ENCODE measurements around the gene KRT72. TPM values are rescaled to one million over a fixed set of nuclear protein-coding genes. Genes with fewer than 3 reads are reported as not detected.

Gene KRT72
- total and polyA plus RNA-seq, 2 experiments from 2014 or later, result not detected

- no peak overlapping the region for H2AFZ ChIP-seq
- no peaks in the 10 kb centered on the region for H4K20me1 ChIP-seq (ENCODE audit: insufficient read depth, poor library complexity, severe bottlenecking)
- WGBS (ENCODE audit: low lambda C conversion rate, missing lambda C conversion rate), result 81% methylated on average over 2 of the region's 2 CpGs
- H3K79me2 ChIP-seq, result no peaks in the 10 kb centered on the region
- TF ChIP-seq EZH2phosphoT487 (IDR thresholded peaks at IDR 0.05; ENCODE audit: low read depth, severe bottlenecking, unreplicated experiment) (no peak), EZH2 (IDR thresholded peaks at IDR 0.05; ENCODE audit: borderline replicate concordance) (no peak)
- TF ChIP-seq, protein P1, sequence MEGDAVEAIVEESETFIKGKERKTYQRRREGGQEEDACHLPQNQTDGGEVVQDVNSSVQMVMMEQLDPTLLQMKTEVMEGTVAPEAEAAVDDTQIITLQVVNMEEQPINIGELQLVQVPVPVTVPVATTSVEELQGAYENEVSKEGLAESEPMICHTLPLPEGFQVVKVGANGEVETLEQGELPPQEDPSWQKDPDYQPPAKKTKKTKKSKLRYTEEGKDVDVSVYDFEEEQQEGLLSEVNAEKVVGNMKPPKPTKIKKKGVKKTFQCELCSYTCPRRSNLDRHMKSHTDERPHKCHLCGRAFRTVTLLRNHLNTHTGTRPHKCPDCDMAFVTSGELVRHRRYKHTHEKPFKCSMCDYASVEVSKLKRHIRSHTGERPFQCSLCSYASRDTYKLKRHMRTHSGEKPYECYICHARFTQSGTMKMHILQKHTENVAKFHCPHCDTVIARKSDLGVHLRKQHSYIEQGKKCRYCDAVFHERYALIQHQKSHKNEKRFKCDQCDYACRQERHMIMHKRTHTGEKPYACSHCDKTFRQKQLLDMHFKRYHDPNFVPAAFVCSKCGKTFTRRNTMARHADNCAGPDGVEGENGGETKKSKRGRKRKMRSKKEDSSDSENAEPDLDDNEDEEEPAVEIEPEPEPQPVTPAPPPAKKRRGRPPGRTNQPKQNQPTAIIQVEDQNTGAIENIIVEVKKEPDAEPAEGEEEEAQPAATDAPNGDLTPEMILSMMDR (IDR thresholded peaks at IDR 0.05; ENCODE audit: poor library complexity), result no peak
- H3K36me3 ChIP-seq (replicated peaks; ENCODE audit: insufficient read depth, low read depth), result no peaks in the 10 kb centered on the region
- H3K27ac ChIP-seq, result no peak overlapping the region
- DNase-seq (ENCODE audit: low spot score), result no peak
- no peaks in the 10 kb centered on the region for H3K9me2 ChIP-seq (replicated peaks; ENCODE audit: insufficient read depth)
- H3K4me2 ChIP-seq, result no peak overlapping the region
- H3K4me3 ChIP-seq, result no peak overlapping the region
- peaks cover 10% of the 10 kb centered on the region for H3K27me3 ChIP-seq
- H3K9me3 ChIP-seq (ENCODE audit: low read depth), result no peaks in the 10 kb centered on the region
- H3K4me1 ChIP-seq (ENCODE audit: insufficient read depth), result no peaks in the 10 kb centered on the region
Observed at GRCh38 chr12:52557476-52557875, 43.8 kb downstream of the KRT72 start.

GRCh38 chr12:52555577-52555976 is 45.7 kb downstream of the KRT72 start:
- Histone ChIP-seq H2AFZ (no peak overlapping the region), H3K36me3 (replicated peaks; ENCODE audit: insufficient read depth, low read depth) (no peaks in the 10 kb centered on the region), H3K9me2 (replicated peaks; ENCODE audit: insufficient read depth) (no peaks in the 10 kb centered on the region), H3K27ac (no peak overlapping the region), H3K4me1 (ENCODE audit: insufficient read depth) (no peaks in the 10 kb centered on the region), H3K4me3 (no peak overlapping the region), H3K27me3 (peaks cover 2% of the 10 kb centered on the region), H3K9me3 (ENCODE audit: low read depth) (no peaks in the 10 kb centered on the region), H3K4me2 (no peak overlapping the region), H4K20me1 (ENCODE audit: insufficient read depth, poor library complexity, severe bottlenecking) (no peaks in the 10 kb centered on the region), H3K79me2 (no peaks in the 10 kb centered on the region)
- DNase-seq (ENCODE audit: low spot score), result no peak
- 75% methylated on average over 6 of the region's 6 CpGs for WGBS (ENCODE audit: low lambda C conversion rate, missing lambda C conversion rate)
- no peak for TF ChIP-seq EZH2 (IDR thresholded peaks at IDR 0.05; ENCODE audit: borderline replicate concordance)
- TF ChIP-seq EZH2phosphoT487 (IDR thresholded peaks at IDR 0.05; ENCODE audit: low read depth, severe bottlenecking, unreplicated experiment), result no peak
- TF ChIP-seq, protein P1 (IDR thresholded peaks at IDR 0.05; ENCODE audit: poor library complexity), result no peak

DNA sequence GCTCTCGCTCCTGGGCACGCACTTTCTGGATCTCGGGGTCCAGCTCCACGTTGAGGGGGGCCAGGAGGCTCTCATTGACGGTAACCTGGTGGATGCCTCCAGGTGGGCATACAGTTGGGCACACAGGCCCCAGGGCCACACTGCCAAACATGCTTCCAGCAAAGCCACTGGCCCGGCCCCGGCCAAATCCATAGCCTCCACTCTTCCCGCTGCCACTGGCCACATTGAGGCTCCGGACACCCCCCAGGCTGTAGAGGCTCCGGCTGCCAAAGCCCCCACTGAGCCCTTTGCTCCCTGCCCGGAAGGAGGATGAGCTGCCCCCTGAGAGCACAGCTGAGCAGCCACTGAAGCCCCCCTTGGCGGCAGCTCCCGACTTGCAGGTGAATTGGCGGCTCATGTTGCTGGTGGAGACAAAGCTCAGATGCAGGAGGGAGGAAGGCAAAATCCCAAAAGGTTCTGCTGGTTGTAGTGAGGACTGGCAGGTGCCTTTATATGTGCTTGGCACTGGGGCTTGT is 48.5 kb downstream of the KRT72 start, which contains the start of gene KRT71:
TSS of gene KRT71 (minus strand) at position 465 of the 515 bp plus-strand sequence. CDS start at position 397, 68 bp downstream.
- H4K20me1 ChIP-seq (ENCODE audit: insufficient read depth, poor library complexity, severe bottlenecking), result no peaks in the 10 kb centered on the region

More for the DNA sequence above, 48.5 kb downstream of the KRT72 start, which contains the start of gene KRT71:
- H3K4me1 ChIP-seq (ENCODE audit: insufficient read depth), result no peaks in the 10 kb centered on the region
- no peaks in the 10 kb centered on the region for H3K9me2 ChIP-seq (replicated peaks; ENCODE audit: insufficient read depth)
- H2AFZ ChIP-seq, result no peak within 1 kb of the TSS
- no peak for DNase-seq (ENCODE audit: low spot score)
- no peaks in the 10 kb centered on the region for H3K9me3 ChIP-seq (ENCODE audit: low read depth)
- no peaks in the 10 kb centered on the region for H3K27me3 ChIP-seq
- peak within 1 kb of the TSS; percentile 29 for H3K27ac ChIP-seq
- TF ChIP-seq EZH2 (IDR thresholded peaks at IDR 0.05; ENCODE audit: borderline replicate concordance), result no peak
- TF ChIP-seq, protein P1 (IDR thresholded peaks at IDR 0.05; ENCODE audit: poor library complexity), result no peak
- no peak for TF ChIP-seq EZH2phosphoT487 (IDR thresholded peaks at IDR 0.05; ENCODE audit: low read depth, severe bottlenecking, unreplicated experiment)
- WGBS (ENCODE audit: low lambda C conversion rate, missing lambda C conversion rate), result 96% methylated on average over 14 of the region's 14 CpGs
- no peak within 1 kb of the TSS for H3K4me2 ChIP-seq
- H3K79me2 ChIP-seq, result no peaks in the 10 kb centered on the region
- no peaks in the 10 kb centered on the region for H3K36me3 ChIP-seq (replicated peaks; ENCODE audit: insufficient read depth, low read depth)
- H3K4me3 ChIP-seq, result no peak within 1 kb of the TSS

Data from hepatocyte (in vitro differentiated cells).